Measurements from ENCODE around the gene ZNF90. TPM values are rescaled to one million over a fixed set of nuclear protein-coding genes. Genes with fewer than 3 reads are reported as not detected.
A peak's percentile ranks its signal among the peaks of the same experiment; 100 is the strongest.
"Not testable (repeated sequence)": the region's sequence is repeated elsewhere in the genome, so short reads cannot be mapped to it uniquely, and the experiment has no call there.

ZNF90 gene
- total RNA-seq, 2 experiments from 2014 or later: 21.6 to 22.9 TPM

DNA sequence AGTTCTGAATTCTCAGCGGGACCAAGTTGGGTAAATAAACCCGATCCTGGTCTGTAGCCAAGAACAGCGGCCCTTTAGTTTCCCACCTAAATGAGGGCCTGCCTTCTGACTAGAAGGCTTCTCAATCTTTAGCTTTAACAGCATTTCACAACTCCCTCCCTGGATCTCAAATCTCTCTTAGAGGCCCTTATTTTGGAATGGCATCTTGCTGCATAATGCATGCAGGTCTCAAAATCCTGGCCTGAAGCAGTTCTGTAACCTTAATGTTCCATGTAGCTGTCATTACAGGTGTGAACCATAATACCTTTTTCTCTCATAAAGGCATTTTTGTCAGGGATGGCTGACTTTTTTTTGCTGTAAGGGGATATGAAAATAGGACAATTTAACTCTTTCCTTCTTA lies 29.5 kb downstream of the ZNF90 start:
- H3K27me3 Mint-ChIP-seq: no peaks in the 10 kb centered on the region
- H3K4me1 Mint-ChIP-seq: no peaks in the 10 kb centered on the region
- ChIA-PET CTCF (no interaction called here), POLR2A (no interaction called here)
- DNase-seq: no peak
- intact Hi-C loops (cut with DNase I, micrococcal nuclease): no loop called here
- H3K9me3 Mint-ChIP-seq (ENCODE audit: low read depth): peaks cover 21% of the 10 kb centered on the region
- H3K4me3 Mint-ChIP-seq: no peak overlapping the region
- no peak for ATAC-seq
- H3K36me3 Mint-ChIP-seq (ENCODE audit: low read depth): peaks cover 72% of the 10 kb centered on the region
- H3K27ac Mint-ChIP-seq: no peak overlapping the region

DNA sequence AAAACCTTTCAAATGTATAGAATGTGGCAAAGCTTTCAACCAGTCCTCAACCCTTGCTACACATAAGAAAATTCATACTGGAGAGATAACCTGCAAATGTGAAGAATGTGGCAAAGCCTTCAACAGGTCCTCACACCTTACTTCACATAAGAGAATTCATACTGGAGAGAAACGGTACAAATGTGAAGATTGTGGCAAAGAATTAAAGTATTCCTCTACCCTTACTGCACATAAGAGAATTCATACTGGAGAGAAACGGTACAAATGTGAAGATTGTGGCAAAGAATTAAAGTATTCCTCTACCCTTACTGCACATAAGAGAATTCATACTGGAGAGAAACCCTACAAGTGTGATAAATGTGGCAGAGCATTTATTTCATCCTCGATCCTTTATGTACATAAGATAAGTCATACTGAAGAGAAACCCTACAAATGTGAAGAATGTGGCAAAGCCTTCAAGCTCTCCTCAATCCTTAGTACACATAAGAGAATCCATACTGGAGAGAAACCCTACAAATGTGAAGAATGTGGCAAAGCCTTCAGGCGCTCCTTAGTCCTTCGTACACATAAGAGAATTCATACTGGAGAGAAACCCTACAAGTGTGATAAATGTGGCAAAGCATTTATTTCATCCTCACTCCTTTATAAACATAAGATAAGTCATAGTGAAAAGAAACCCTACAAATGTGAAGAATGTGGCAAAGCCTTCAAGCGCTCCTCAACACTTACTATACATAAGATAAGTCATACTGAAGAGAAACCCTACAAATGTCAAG lies 40.5 kb downstream of the ZNF90 start:
- intact Hi-C loops (cut with DNase I, micrococcal nuclease): loop anchor here in 1 of 2 experiments (10.0 kb wide), 1 partner anchor 403 kb away; no protein-coding TSS in a partner anchor
- DNase-seq, H3K4me3 Mint-ChIP-seq, CTCF ChIA-PET, H3K27ac Mint-ChIP-seq, H3K4me1 Mint-ChIP-seq, ATAC-seq, H3K27me3 Mint-ChIP-seq, POLR2A ChIA-PET: not testable (repeated sequence)
- Mint-ChIP-seq H3K9me3 (ENCODE audit: low read depth) (peaks cover 46% of the 10 kb centered on the region), H3K36me3 (ENCODE audit: low read depth) (peaks cover 65% of the 10 kb centered on the region)

DNA sequence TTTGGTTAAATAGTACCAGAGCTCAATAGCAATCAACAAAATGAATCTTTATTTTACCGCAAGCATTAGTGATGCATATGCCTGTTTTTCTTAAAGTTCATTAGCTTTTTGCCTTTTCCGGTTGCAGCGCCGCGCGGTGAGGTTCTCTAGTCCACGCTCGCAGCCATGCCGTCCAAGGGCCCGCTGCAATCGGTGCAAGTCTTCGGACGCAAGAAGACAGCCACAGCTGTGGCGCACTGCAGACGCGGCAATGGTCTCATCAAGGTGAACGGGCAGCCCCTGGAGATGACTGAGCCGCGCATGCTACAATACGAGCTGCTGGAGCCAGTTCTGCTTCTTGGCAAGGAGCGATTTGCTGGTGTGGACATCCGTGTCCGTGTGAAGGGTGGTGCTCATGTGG lies 47.1 kb downstream of the ZNF90 start:
- Mint-ChIP-seq H3K36me3 (ENCODE audit: low read depth) (peaks cover 64% of the 10 kb centered on the region), H3K9me3 (ENCODE audit: low read depth) (peaks cover 43% of the 10 kb centered on the region), H3K27ac (no peak overlapping the region), H3K4me3 (no peak overlapping the region), H3K27me3 (no peaks in the 10 kb centered on the region), H3K4me1 (no peaks in the 10 kb centered on the region)
- ATAC-seq: no peak
- no peak for DNase-seq
- ChIA-PET POLR2A (no interaction called here), CTCF (no interaction called here)
- intact Hi-C loops (cut with DNase I, micrococcal nuclease): no loop called here

DNA sequence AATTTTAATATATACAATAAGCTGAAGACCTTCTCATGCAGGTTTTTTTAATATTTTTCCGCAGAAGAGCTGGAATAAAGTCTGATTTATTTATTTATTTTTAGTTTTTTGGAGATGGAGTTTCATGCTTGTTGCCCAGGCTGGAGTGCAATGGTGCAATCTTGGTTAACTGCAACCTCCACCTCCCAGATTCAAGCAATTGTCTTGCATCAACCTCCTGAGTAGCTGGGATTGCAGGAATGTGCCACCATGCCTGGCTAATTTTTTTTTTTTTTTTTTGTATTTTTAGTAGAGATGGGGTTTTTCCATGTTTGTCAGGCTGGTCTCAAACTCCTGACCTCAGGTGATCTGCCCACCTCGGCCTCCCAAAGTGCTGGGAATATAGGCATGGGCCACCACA lies 55.1 kb downstream of the ZNF90 start:
- intact Hi-C loops (cut with DNase I, micrococcal nuclease); ATAC-seq; POLR2A ChIA-PET; H3K4me1 Mint-ChIP-seq; DNase-seq; H3K27ac Mint-ChIP-seq; CTCF ChIA-PET; H3K4me3 Mint-ChIP-seq; H3K27me3 Mint-ChIP-seq: not testable (repeated sequence)
- H3K36me3 Mint-ChIP-seq (ENCODE audit: low read depth): peaks cover 22% of the 10 kb centered on the region
- peaks cover 28% of the 10 kb centered on the region for H3K9me3 Mint-ChIP-seq (ENCODE audit: low read depth)

DNA sequence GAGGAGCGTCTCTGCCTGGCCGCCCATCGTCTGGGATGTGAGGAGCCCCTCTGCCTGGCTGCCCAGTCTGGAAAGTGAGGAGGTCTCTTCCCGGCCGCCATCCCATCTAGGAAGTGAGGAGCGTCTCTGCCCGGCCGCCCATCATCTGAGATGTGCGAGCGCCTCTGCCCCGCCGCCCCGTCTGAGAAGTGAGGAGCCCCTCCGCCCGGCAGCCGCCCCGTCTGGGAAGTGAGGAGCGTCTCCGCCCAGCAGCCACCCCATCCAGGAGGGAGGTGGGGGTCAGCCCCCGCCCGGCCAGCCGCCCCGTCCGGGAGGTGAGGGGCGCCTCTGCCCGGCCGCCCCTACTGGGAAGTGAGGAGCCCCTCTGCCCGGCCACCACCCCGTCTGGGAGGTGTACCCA lies 59.9 kb downstream of the ZNF90 start:
- ATAC-seq; H3K27ac Mint-ChIP-seq; H3K4me3 Mint-ChIP-seq; CTCF ChIA-PET; POLR2A ChIA-PET; DNase-seq; H3K36me3 Mint-ChIP-seq (ENCODE audit: low read depth); H3K27me3 Mint-ChIP-seq; H3K4me1 Mint-ChIP-seq; intact Hi-C loops (cut with DNase I, micrococcal nuclease): not testable (repeated sequence)
- peaks cover 28% of the 10 kb centered on the region for H3K9me3 Mint-ChIP-seq (ENCODE audit: low read depth)

DNA sequence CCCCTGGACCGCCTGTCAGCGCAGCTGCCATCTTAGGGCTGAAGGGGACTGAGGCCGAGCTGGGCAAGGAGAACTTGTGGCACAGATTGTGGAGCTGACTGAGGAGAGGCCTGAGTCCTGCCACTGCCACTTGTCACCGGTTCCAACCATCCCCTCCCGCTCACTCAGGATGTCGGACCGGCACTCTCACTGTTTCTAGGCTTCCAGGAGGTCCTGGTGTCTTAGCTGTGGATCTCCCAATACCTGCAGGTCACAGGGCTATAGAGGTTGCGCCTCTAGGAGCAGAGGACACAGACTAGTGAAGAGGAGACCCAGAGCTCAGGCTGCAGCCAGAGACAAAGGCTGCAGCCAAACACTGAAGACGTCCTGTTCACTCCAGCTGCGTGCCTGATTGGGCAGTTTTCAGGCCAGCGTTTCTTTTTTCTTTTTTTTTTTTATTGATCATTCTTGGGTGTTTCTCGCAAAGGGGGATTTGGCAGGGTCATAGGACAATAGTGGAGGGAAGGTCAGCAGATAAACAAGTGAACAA lies 73.9 kb downstream of the ZNF90 start:
- CTCF ChIA-PET: no interaction called here
- intact Hi-C loops (cut with DNase I, micrococcal nuclease): no loop called here
- POLR2A ChIA-PET: no interaction called here

DNA sequence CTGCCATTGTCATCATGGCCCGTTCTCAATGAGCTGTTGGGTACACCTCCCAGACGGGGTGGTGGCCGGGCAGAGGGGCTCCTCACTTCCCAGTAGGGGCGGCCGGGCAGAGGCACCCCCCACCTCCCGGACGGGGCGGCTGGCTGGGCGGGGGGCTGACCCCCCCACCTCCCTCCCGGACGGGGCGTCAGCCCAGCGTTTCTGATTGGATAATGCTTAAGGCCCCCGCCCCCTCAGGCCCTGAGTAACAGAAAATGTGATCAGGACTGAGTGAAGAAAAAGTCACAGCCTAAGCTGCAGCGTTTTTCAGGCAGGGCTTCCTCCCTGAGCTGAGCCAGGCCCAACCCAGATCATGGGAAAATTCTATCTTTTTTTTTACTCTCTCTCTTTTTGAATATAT lies 74.7 kb downstream of the ZNF90 start:
- H3K27me3 Mint-ChIP-seq; H3K27ac Mint-ChIP-seq; H3K4me1 Mint-ChIP-seq; POLR2A ChIA-PET; intact Hi-C loops (cut with DNase I, micrococcal nuclease); ATAC-seq; DNase-seq; H3K9me3 Mint-ChIP-seq (ENCODE audit: low read depth); H3K4me3 Mint-ChIP-seq; CTCF ChIA-PET; H3K36me3 Mint-ChIP-seq (ENCODE audit: low read depth): not testable (repeated sequence)

More for the DNA sequence above, 73.9 kb downstream of the ZNF90 start:
- Mint-ChIP-seq H3K36me3 (ENCODE audit: low read depth) (no peaks in the 10 kb centered on the region), H3K4me3 (no peak overlapping the region), H3K9me3 (ENCODE audit: low read depth) (no peaks in the 10 kb centered on the region), H3K4me1 (no peaks in the 10 kb centered on the region), H3K27me3 (no peaks in the 10 kb centered on the region), H3K27ac (no peak overlapping the region)
- DNase-seq (no peak), ATAC-seq (no peak)

DNA sequence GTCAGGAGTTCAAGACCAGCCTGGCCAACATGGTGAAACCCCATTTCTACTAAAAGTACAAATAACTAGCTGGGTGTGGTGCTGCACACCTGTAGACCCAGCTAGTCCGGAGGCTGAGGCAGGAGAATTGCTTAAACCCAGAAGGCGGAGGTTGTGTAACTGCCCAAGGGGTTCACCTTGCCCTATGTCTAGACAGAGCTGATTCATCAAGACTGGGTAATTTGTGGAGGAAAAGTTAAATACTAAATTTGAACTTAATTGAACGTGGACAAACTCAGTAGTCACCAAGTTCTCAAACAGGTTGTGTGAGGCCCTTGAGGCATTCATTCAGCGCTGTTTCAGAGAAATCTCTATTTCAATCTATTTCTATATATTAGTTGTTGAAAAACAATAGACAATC lies 75.5 kb downstream of the ZNF90 start:
- intact Hi-C loops (cut with DNase I, micrococcal nuclease): no loop called here
- CTCF ChIA-PET: no interaction called here
- no peaks in the 10 kb centered on the region for H3K27me3 Mint-ChIP-seq
- H3K36me3 Mint-ChIP-seq (ENCODE audit: low read depth): no peaks in the 10 kb centered on the region
- H3K27ac Mint-ChIP-seq: no peak overlapping the region
- no peaks in the 10 kb centered on the region for H3K9me3 Mint-ChIP-seq (ENCODE audit: low read depth)
- no peak for ATAC-seq
- POLR2A ChIA-PET: no interaction called here
- H3K4me3 Mint-ChIP-seq: no peak overlapping the region
- H3K4me1 Mint-ChIP-seq: no peaks in the 10 kb centered on the region
- DNase-seq: no peak

DNA sequence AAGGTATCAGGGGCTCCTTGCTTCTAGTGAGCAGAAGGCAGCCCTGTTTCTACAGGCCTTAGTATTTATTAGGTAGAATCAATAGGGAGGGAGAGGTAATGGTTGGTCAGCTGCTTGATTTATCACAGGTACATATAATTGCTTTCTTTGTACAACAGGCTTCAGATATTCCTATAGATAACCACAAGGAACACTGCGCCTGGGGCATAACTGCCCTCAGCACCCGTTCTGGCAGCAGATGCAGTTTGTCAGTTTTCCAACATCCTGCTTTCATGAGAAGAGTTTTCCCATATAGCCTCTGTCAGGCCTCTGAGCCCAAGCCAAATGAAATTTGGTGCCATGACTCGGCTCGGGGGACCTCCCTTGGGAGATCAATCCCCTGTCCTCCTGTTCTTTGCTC lies 76.8 kb downstream of the ZNF90 start:
- Mint-ChIP-seq H3K4me1 (no peaks in the 10 kb centered on the region), H3K27me3 (no peaks in the 10 kb centered on the region), H3K36me3 (ENCODE audit: low read depth) (no peaks in the 10 kb centered on the region), H3K9me3 (ENCODE audit: low read depth) (peaks cover 6% of the 10 kb centered on the region), H3K27ac (no peak overlapping the region), H3K4me3 (no peak overlapping the region)
- ChIA-PET POLR2A (no interaction called here), CTCF (no interaction called here)
- no peak for DNase-seq
- intact Hi-C loops (cut with DNase I, micrococcal nuclease): no loop called here
- no peak for ATAC-seq

DNA sequence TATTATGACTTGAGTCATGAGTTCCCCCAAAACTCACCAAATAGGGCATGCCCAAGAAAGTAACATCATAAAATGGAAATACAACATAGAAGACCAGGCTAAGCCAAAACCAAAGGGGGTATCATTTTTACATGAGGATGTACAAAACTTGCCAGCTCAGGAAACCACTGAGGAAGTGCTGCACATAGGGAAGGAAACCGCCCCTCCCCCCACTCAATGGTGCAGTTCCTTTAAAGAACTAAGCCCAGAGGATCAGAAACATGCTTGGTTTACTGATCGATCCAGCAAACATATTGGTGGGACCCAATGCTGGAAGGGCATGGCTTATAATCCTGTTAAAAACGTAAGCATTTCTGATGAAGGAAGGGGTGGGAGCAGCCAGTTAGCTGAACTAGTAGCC lies 85.0 kb downstream of the ZNF90 start:
- ChIA-PET CTCF (interaction anchor here (1.1 kb wide), 1 partner anchor 165 kb away, joined by 3 read pairs; no protein-coding TSS in a partner anchor), POLR2A (no interaction called here)
- peaks cover 16% of the 10 kb centered on the region for H3K9me3 Mint-ChIP-seq (ENCODE audit: low read depth)
- H3K27ac Mint-ChIP-seq: no peak overlapping the region
- no peaks in the 10 kb centered on the region for H3K27me3 Mint-ChIP-seq
- DNase-seq: peak; percentile 30
- intact Hi-C loops (cut with DNase I, micrococcal nuclease): no loop called here
- H3K4me3 Mint-ChIP-seq: no peak overlapping the region
- peaks cover 15% of the 10 kb centered on the region for H3K4me1 Mint-ChIP-seq
- H3K36me3 Mint-ChIP-seq (ENCODE audit: low read depth): peaks cover 20% of the 10 kb centered on the region
- ATAC-seq: no peak

DNA sequence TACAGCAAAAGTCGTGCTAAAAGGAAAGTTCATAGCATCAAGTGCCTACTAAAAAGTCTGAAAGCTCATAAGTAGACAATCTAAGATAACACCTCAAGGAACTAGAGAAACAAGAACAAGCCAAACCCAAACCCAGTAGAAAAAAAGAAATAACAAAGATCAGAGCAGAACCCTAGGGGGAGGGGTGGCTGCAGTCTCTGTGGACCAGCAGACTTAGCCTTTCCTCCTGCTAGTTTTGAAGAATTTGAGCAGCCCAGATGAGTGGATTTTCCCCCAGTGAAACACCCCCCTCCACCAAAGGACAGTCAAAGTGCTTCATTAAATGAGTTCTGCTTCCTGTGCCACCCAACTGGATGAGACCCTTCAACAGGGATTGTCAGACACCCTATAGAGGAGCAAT lies 86.7 kb downstream of the ZNF90 start:
- intact Hi-C loops (cut with DNase I, micrococcal nuclease): no loop called here
- ATAC-seq (no peak), DNase-seq (no peak)
- Mint-ChIP-seq H3K4me1 (peaks cover 21% of the 10 kb centered on the region), H3K9me3 (ENCODE audit: low read depth) (peaks cover 11% of the 10 kb centered on the region), H3K36me3 (ENCODE audit: low read depth) (peaks cover 35% of the 10 kb centered on the region), H3K4me3 (no peak overlapping the region), H3K27me3 (no peaks in the 10 kb centered on the region), H3K27ac (no peak overlapping the region)
- ChIA-PET CTCF (no interaction called here), POLR2A (no interaction called here)

DNA sequence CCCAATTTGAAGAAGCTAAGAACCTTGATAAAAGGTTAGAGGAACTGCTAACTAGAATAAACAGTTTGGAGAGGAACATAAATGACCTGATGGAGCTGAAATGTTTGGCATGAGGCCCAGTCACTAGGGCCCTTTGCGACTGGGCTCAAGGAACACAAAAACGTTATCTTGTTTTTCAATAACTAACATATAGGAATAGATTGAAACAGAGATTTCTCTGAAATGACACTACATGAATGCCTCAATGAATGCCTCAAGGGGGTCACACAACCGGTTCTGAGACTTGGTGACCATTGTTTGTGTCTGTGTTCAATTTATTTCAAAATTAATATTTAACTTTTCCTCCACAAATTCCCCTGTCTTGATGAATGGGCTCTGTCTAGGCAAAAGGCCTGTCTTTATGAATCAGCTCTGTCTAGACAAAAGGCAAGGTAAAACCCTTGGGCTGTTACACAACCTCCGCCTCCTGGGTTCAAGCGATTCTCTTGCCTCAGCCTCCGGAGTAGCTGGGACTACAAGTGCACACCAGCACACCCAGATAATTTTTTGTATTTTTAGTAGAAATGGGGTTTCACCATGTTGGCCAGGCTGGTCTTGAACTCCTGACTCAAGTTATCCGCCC lies 88.3 kb downstream of the ZNF90 start:
- Mint-ChIP-seq H3K4me1 (peaks cover 31% of the 10 kb centered on the region), H3K4me3 (no peak overlapping the region), H3K27ac (no peak overlapping the region), H3K9me3 (ENCODE audit: low read depth) (peaks cover 11% of the 10 kb centered on the region), H3K36me3 (ENCODE audit: low read depth) (peaks cover 49% of the 10 kb centered on the region), H3K27me3 (no peaks in the 10 kb centered on the region)
- DNase-seq (peak; percentile 10), ATAC-seq (no peak)
- intact Hi-C loops (cut with DNase I, micrococcal nuclease): loop anchor here (2.0 kb wide), 4 partner anchors 73 to 265 kb away; partner anchors contain the start of gene ZNF93 (in 1 of the 2)
- ChIA-PET POLR2A (interaction anchor here (0.8 to 1.4 kb wide), 4 partner anchors 25 to 265 kb away, joined by 4 to 5 read pairs (median 4); partner anchors contain the start of genes ZNF90 and ZNF93), CTCF (interaction anchor here (0.6 to 1.6 kb wide), 3 partner anchors 108 to 827 kb away, joined by 3 to 8 read pairs (median 7); no protein-coding TSS in a partner anchor)

All from activated CD4-positive, alpha-beta T cell treated with anti-CD3 and anti-CD28 coated beads for 36 hours (primary cell).